ENCODE results near the gene CCP110.

CCP110 gene

GRCh38 chr16:19499006-19499405 lies 24.7 kb upstream of the CCP110 start:
- H3K4me3 ChIP-seq (ENCODE audit: low read depth, low read length), result no peak overlapping the region
- no peak for DNase-seq (ENCODE audit: low read depth)
- TF ChIP-seq, protein P1, sequence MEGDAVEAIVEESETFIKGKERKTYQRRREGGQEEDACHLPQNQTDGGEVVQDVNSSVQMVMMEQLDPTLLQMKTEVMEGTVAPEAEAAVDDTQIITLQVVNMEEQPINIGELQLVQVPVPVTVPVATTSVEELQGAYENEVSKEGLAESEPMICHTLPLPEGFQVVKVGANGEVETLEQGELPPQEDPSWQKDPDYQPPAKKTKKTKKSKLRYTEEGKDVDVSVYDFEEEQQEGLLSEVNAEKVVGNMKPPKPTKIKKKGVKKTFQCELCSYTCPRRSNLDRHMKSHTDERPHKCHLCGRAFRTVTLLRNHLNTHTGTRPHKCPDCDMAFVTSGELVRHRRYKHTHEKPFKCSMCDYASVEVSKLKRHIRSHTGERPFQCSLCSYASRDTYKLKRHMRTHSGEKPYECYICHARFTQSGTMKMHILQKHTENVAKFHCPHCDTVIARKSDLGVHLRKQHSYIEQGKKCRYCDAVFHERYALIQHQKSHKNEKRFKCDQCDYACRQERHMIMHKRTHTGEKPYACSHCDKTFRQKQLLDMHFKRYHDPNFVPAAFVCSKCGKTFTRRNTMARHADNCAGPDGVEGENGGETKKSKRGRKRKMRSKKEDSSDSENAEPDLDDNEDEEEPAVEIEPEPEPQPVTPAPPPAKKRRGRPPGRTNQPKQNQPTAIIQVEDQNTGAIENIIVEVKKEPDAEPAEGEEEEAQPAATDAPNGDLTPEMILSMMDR (IDR thresholded peaks at IDR 0.05; ENCODE audit: low read depth, low read length, missing control alignments), result no peak

- no peak overlapping the region for H3K4me3 ChIP-seq (ENCODE audit: low read depth, low read length)
- DNase-seq (ENCODE audit: low read depth), result no peak
- TF ChIP-seq, protein P1 (IDR thresholded peaks at IDR 0.05; ENCODE audit: low read depth, low read length, missing control alignments), result no peak
Measured at GRCh38 chr16:19499481-19499880, 24.3 kb upstream of the CCP110 start.

DNA sequence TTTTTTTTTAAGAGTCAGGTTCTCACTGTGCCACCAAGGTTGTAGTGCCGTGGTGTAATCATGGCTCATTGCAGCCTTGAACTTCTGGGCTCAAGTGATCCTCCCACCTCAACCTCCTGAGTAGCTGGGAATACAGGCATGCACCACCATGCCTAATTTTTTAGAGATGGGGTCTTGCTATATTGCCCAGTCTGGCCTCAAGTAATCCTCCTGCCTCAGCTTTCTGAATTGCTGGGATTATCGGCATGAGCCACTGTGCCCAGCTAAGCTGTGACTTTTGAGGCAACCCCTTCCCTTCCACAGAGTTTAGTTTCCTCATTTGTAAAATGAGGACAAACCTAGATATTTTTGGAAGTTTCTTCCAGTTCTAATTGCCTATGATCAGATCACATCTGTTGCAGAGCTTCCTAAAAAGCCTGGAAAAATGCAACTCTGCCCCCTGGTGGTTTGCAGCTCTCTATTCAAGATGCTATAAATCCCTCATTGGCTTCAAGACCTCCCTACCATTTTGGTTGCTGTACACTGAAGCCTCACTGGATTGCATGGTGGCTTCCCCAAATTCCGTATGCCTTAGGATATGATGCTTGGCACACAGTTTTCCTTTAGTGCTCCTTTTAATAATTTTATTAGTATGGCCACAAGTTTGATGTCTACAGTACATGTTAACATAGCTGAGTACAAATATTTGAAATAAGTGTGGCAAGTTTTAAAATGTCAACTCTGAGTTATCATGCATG lies 21.2 kb upstream of the CCP110 start:
- TF ChIP-seq, protein P1 (IDR thresholded peaks at IDR 0.05; ENCODE audit: low read depth, low read length, missing control alignments), result peak; percentile 72
- no peak overlapping the region for H3K4me3 ChIP-seq (ENCODE audit: low read depth, low read length)
- no peak for DNase-seq (ENCODE audit: low read depth)

GRCh38 chr16:19503461-19504075 lies 20.2 kb upstream of the CCP110 start:
- no peak overlapping the region for H3K4me3 ChIP-seq (ENCODE audit: low read depth, low read length)
- TF ChIP-seq, protein P1 (IDR thresholded peaks at IDR 0.05; ENCODE audit: low read depth, low read length, missing control alignments), result no peak
- DNase-seq (ENCODE audit: low read depth), result no peak

GRCh38 chr16:19505600-19506303 lies 18.0 kb upstream of the CCP110 start:
- no peak overlapping the region for H3K4me3 ChIP-seq (ENCODE audit: low read depth, low read length)
- TF ChIP-seq, protein P1 (IDR thresholded peaks at IDR 0.05; ENCODE audit: low read depth, low read length, missing control alignments), result no peak
- DNase-seq (ENCODE audit: low read depth), result no peak

DNA sequence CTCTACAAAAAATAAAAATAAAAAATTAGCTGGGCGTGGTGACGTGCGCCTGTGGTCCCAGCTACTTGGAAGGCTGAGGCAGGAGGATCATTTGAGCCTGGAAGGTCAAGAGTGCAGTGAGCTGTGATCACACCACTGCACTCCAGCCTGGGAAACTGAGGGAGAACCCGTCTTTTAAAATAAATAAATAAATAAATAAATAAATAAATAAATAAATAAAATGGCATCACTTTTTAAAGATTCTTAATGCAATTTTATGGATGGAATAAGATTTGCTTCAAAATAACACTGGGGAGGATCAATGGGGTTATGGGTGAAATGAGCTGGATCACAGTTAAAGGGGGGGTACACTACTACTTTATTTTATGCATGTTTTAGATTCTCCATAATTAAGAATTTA lies 16.8 kb upstream of the CCP110 start:
- TF ChIP-seq, protein P1 (IDR thresholded peaks at IDR 0.05; ENCODE audit: low read depth, low read length, missing control alignments), result no peak
- no peak for DNase-seq (ENCODE audit: low read depth)
- no peak overlapping the region for H3K4me3 ChIP-seq (ENCODE audit: low read depth, low read length)

Data from GM12864 (cell line).